GM10266 (cell line): Measurements from ENCODE around the gene RAVER1.
"Not testable (repeated sequence)": the region's sequence is repeated elsewhere in the genome, so short reads cannot be mapped to it uniquely, and the experiment has no call there.

Experiments used
- DNase-seq: peaks from one replicate; pipeline ENCODE4 v3.0.0; 2012; ENCODE audit errors: extremely low spot score
- CTCF ChIP-seq: IDR thresholded peaks from 2 replicates; pipeline ENCODE4 v1.5.1; 2012; ENCODE audit warnings: mild to moderate bottlenecking, low read depth; ENCODE audit not compliant: control insufficient read depth, insufficient read depth; ENCODE audit errors: missing control alignments

The RAVER1 gene

GRCh38 chr19:10339977-10340376, 6.6 kb upstream of the RAVER1 start:
- no peak for DNase-seq
- no peak for TF ChIP-seq CTCF

- TF ChIP-seq CTCF, result no peak
- peak; percentile 78 for DNase-seq
These were observed 6.1 kb upstream of the RAVER1 start, which contains the start of gene ICAM3 for GRCh38 chr19:10339380-10339960. TSS of gene ICAM3 (minus strand) at chr19:10339624. CDS start at chr19:10339614, 10 bp downstream.

DNA sequence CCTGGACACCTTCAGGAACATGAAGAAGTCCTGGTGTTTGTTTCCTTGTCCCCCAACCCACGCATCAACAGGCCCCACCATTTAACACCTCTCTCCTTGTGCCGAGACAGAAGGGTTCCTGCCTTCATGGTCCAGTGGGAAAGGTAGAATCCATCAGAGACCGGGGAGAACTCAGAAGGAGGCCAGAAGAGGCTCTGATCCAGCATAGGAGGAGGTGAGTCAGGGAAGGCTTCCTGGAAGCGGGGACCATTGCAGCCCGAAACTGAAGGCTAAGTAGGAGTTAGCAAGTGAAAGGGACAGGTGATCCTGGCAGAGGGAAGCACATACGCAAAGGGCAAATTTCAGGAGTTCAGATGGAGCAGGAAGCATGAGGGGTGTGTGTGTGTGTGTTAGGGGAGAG, 5.6 kb upstream of the RAVER1 start:
- DNase-seq, result no peak
- TF ChIP-seq CTCF, result no peak

DNA sequence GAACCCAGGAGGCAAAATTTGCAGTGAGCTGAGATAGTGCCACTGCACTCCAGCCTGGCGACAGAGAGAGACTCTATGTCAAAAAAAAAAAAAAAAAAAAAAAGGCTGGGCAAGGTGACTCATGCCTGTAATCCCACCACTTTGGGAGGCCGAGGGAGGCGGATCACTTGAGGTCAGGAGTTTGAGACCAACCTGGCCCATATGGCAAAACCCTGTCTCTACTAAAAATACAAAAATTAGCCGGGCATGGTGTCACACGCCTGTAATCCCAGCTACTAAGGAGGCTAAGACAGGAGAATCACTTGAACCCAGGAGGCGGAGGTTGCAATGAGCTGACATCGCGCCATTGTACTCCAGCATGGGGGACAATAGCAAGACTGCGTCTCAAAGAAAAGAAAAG, 3.4 kb upstream of the RAVER1 start:
- not testable (repeated sequence) for DNase-seq

DNA sequence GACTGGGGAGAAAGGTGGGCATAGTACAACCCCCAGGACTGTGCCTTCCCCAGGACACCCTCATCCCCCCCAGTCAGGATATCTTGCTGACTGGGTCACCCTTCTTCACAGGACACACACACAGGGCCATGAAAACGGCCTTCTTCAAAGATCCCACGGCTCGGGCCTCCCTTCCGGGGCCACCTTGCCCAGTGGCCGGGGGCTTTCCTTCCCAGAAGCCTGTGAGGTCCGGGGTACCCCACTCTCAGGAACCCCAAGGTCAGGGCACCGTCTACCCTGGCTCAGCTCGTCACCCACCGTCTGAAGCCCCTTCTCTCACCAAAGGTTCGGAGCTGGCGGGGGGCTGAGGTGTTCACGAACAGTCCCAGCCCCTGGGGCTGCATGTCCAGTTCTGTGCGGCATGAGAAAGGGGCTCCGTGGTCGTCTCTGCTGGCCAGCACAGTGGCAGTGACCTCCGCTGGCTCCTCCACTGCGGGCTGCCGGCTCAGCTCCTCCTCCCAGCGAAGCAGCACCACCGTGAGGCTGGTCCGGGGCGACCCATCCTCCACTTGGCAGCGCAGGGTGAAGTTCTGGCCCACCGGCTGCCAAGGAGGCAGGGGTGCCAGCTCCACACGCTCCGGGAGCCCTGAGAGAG, 2.1 kb upstream of the RAVER1 start:
- DNase-seq, result no peak
- TF ChIP-seq CTCF, result no peak

DNA sequence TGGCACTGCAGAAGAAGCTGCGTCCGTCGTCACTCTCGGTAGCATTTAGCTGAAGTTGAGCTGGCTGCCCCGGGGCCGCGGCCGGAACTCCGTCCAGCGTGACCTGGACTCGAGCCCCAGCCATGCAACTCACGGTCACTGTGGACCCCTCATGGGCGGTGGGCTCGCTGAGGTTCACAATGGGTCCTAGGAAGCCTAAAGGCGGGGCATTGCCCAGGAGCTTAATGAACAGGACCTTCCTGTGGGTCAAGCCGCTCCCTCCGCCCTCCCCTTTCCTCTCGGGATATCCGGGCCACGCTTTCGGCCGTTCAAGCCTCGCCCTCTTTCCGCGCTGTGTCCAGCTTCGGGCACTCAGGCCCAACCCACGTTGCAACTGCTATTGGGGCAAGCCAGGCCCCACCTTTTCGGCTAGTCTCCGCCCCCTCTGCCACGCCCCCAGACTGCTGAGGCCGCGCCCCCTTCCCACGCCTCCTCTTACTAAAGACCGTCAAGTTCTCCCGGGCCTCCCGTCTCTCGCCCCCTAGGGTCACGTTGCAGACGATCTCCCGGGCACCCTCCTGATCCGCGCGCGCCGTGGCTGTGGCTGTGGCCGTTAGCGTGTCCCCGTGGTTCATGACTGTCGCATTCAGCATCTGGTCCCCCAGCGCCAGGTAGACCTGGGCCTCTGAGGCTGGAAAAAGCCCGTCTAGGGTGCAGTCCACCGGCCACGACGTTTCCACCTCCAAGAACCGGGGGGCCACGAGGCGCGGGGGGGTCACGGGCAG, 1.4 kb upstream of the RAVER1 start:
- DNase-seq, result no peak
- TF ChIP-seq CTCF, result no peak

DNA sequence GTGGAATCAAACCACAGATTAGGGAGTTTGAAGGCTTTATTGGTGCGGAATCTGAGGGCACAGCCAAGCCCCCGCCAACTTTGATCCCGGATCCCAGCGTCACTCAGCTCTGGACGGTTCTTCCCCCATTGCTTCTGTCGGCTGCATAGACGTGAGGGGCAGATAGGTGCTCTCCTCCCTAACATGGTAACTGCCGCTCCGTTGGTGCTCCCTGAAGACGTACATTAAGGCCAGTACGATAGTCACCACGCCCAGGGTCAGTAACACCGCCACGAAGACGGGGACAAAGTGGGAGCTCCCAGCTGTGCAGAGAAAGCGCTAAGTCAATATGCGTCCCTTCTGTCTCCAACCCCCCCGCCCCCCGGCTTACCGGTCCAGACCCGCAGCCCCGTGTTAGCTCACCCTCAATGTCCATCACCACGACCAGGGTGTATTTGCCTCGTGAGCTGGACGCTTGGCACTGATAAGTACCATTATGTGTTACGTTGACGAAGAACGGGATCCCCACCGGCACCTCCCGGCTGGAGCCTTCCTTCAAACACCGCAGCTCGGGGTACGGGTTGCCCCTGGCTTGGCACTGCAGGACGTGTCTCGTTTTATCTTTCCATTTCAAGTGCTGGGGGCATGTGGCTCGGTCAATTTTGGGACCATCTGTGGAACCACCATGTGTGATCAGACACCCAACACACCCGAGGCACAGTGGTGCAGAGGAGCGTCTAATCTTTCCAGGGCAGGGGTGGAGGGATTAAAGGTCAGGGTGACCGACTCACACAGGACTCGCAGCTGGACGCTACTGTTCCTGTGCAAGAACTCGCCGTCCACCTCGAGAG, 644 bp upstream of the RAVER1 start:
- no peak for TF ChIP-seq CTCF
- no peak for DNase-seq
